H9 (cell line): Measurements from ENCODE around the gene NCOA1. TPM values are rescaled to one million over a fixed set of nuclear protein-coding genes. Genes with fewer than 3 reads are reported as not detected.

Source experiments
- DNase-seq: peaks from one replicate; pipeline ENCODE4 v3.0.0-alpha.2; 2017
- H2AFZ ChIP-seq: one replicate; pipeline ENCODE4 v1.6.1; 2013; ENCODE audit warnings: mild to moderate bottlenecking, low read length, control low read depth, moderate library complexity
- H2AK5ac ChIP-seq: 2 replicates; pipeline ENCODE4 v1.6.1; 2013; ENCODE audit warnings: low read length, control low read depth, mixed read lengths; ENCODE audit not compliant: insufficient read length
- H2BK120ac ChIP-seq: one replicate; pipeline ENCODE4 v1.6.1; 2013; ENCODE audit warnings: low read depth, mild to moderate bottlenecking, low read length, control low read depth, inconsistent platforms; ENCODE audit not compliant: poor library complexity, severe bottlenecking
- H2BK12ac ChIP-seq: 2 replicates; pipeline ENCODE4 v1.6.1; 2013; ENCODE audit warnings: low read length, control low read depth, mixed read lengths, low read depth; ENCODE audit not compliant: insufficient read length
- H2BK15ac ChIP-seq: 2 replicates; pipeline ENCODE4 v1.6.1; 2013; ENCODE audit warnings: low read depth, low read length, control low read depth
- H2BK20ac ChIP-seq: one replicate; pipeline ENCODE4 v1.6.1; 2013; ENCODE audit warnings: low read depth, mild to moderate bottlenecking, low read length, control low read depth, inconsistent platforms; ENCODE audit not compliant: poor library complexity, severe bottlenecking
- H2BK5ac ChIP-seq: 2 replicates; pipeline ENCODE4 v1.6.1; 2013; ENCODE audit warnings: low read length, control low read depth, mixed read lengths; ENCODE audit not compliant: insufficient read length
- H3K14ac ChIP-seq: 2 replicates; pipeline ENCODE4 v1.6.1; 2013; ENCODE audit warnings: low read length, control low read depth; ENCODE audit not compliant: insufficient read depth
- H3K18ac ChIP-seq: 2 replicates; pipeline ENCODE4 v1.6.1; 2013; ENCODE audit warnings: low read depth, mild to moderate bottlenecking, mixed read lengths, low read length, control low read depth; ENCODE audit not compliant: insufficient read length
- H3K23ac ChIP-seq: 2 replicates; pipeline ENCODE4 v1.6.1; 2013; ENCODE audit warnings: low read length, control low read depth, mixed read lengths, low read depth; ENCODE audit not compliant: insufficient read length
- H3K23me2 ChIP-seq: 2 replicates; pipeline ENCODE4 v1.6.1; 2013; ENCODE audit warnings: low read depth, mild to moderate bottlenecking, mixed read lengths, low read length, control low read depth; ENCODE audit not compliant: insufficient read length, poor library complexity, severe bottlenecking
- H3K27ac ChIP-seq: 2 replicates; pipeline ENCODE4 v1.5.1; 2013; ENCODE audit warnings: low read length, control low read depth, mixed read lengths, low read depth; ENCODE audit not compliant: insufficient read length
- H3K27me3 ChIP-seq: 2 replicates; pipeline ENCODE4 v1.6.1; 2013; ENCODE audit warnings: low read length, control low read depth, inconsistent platforms; ENCODE audit not compliant: insufficient read depth
- H3K4ac ChIP-seq: 2 replicates; pipeline ENCODE4 v1.6.1; 2013; ENCODE audit warnings: low read depth, mild to moderate bottlenecking, control low read depth, inconsistent platforms, low read length, moderate library complexity
- H3K4me1 ChIP-seq: 2 replicates; pipeline ENCODE4 v1.6.1; 2013; ENCODE audit warnings: low read length, control low read depth, inconsistent platforms; ENCODE audit not compliant: insufficient read depth
- H3K4me2 ChIP-seq: 2 replicates; pipeline ENCODE4 v1.6.1; 2013; ENCODE audit warnings: low read length, control low read depth, mixed read lengths; ENCODE audit not compliant: insufficient read length, insufficient read depth
- H3K56ac ChIP-seq: 2 replicates; pipeline ENCODE4 v1.6.1; 2013; ENCODE audit warnings: low read depth, mild to moderate bottlenecking, mixed read lengths, low read length, control low read depth; ENCODE audit not compliant: insufficient read length
- H3K79me1 ChIP-seq: 2 replicates; pipeline ENCODE4 v1.6.1; 2013; ENCODE audit warnings: low read depth, mild to moderate bottlenecking, moderate library complexity, low read length, control low read depth, inconsistent platforms; ENCODE audit not compliant: insufficient read depth, poor library complexity, severe bottlenecking
- H3K79me2 ChIP-seq: 2 replicates; pipeline ENCODE4 v1.6.1; 2013; ENCODE audit warnings: low read length, control low read depth, inconsistent platforms; ENCODE audit not compliant: insufficient read depth
- H3K9ac ChIP-seq: 2 replicates; pipeline ENCODE4 v1.6.1; 2013; ENCODE audit warnings: low read length, control low read depth, mixed read lengths; ENCODE audit not compliant: insufficient read length; ENCODE audit errors: extremely low read depth
- H3K9me3 ChIP-seq: one replicate; pipeline ENCODE4 v1.6.1; 2013; ENCODE audit warnings: low read depth, low read length, inconsistent platforms; ENCODE audit not compliant: control insufficient read depth
- H3T11ph ChIP-seq: one replicate; pipeline ENCODE4 v1.6.1; 2013; ENCODE audit warnings: mild to moderate bottlenecking, low read length, control low read depth, inconsistent platforms
- H4K20me1 ChIP-seq: one replicate; pipeline ENCODE4 v1.6.1; 2013; ENCODE audit not compliant: control insufficient read depth, insufficient read length, insufficient read depth
- H4K5ac ChIP-seq: 2 replicates; pipeline ENCODE4 v1.6.1; 2013; ENCODE audit warnings: low read depth, mild to moderate bottlenecking, mixed read lengths, low read length, control low read depth; ENCODE audit not compliant: insufficient read length
- H4K8ac ChIP-seq: replicated peaks from 2 replicates; pipeline ENCODE4 v1.6.1; 2013; ENCODE audit warnings: low read length, control low read depth, mixed read lengths, low read depth; ENCODE audit not compliant: insufficient read length
- H4K91ac ChIP-seq: 2 replicates; pipeline ENCODE4 v1.6.1; 2013; ENCODE audit warnings: low read depth, mild to moderate bottlenecking, moderate library complexity, mixed read lengths, low read length, control low read depth; ENCODE audit not compliant: insufficient read length
- H3K27ac Mint-ChIP-seq, 3 experiments: 2 replicates in 2 of 3; 3 replicates in 1 of 3; pipeline ENCODE4 v1.8.0; 2020 to 2021; ENCODE audit warnings: mixed read lengths in 3 of 3, mild to moderate bottlenecking in 1 of 3, moderate library complexity in 1 of 3
- H3K27me3 Mint-ChIP-seq: 2 replicates; pipeline ENCODE4 v1.8.0; 2021; ENCODE audit warnings: low read depth, mild to moderate bottlenecking, moderate library complexity, mixed read lengths
- H3K36me3 Mint-ChIP-seq, 3 experiments: 2 replicates in 2 of 3; 3 replicates in 1 of 3; pipeline ENCODE4 v1.8.0; 2020 to 2021; ENCODE audit warnings: low read depth in 3 of 3, mixed read lengths in 3 of 3; ENCODE audit not compliant: insufficient read depth in 1 of 3
- H3K4me1 Mint-ChIP-seq, 2 experiments: 2 replicates each; pipeline ENCODE4 v1.8.0; 2020; ENCODE audit warnings: mixed read lengths in 2 of 2
- H3K4me3 Mint-ChIP-seq, 2 experiments: 2 replicates in 1 of 2; 3 replicates in 1 of 2; pipeline ENCODE4 v1.8.0; 2020 to 2021; ENCODE audit warnings: mild to moderate bottlenecking in 2 of 2, mixed read lengths in 2 of 2, moderate library complexity in 1 of 2
- H3K9me3 Mint-ChIP-seq, 2 experiments: 2 replicates in 1 of 2; 3 replicates in 1 of 2; pipeline ENCODE4 v1.8.0; 2020; ENCODE audit warnings: mild to moderate bottlenecking in 2 of 2, mixed read lengths in 2 of 2, moderate library complexity in 1 of 2
- CTCF ChIP-seq: fragments of 200-600 bp; sonication (generic); conservative IDR thresholded peaks from 3 replicates; pipeline ENCODE4 v1.8.0; 2021; ENCODE audit warnings: antibody characterized with exemption, mild to moderate bottlenecking
- WGBS: extraction: QIAGEN DNeasy Blood & Tissue Kit; methylation state at CpG from one replicate; pipeline ENCODE4 v1.1.7; 2013; ENCODE audit warnings: missing lambda C conversion rate, low lambda C conversion rate, mixed read lengths; ENCODE audit not compliant: insufficient read length; ENCODE audit errors: extremely low coverage; 5-methylcytosine and 5-hydroxymethylcytosine counted together
- total RNA-seq: library from RNA; stranded (reverse); gene quantifications from 2 replicates; pipeline ENCODE4 v1.2.1, GENCODE V29; 2021

Gene NCOA1
- total RNA-seq, 1 experiment from 2014 or later: 14.8 TPM

GRCh38 chr2:24478243-24478642 lies 12.8 kb upstream of the NCOA1 start:
- WGBS: no CpG with 5 or more reads among the region's 3 CpGs
- Histone ChIP-seq H3K4me2 (no peak overlapping the region), H3K23ac (no peak overlapping the region), H3K4ac (no peak overlapping the region), H3K27me3 (no peaks in the 10 kb centered on the region), H2AK5ac (no peak overlapping the region), H2AFZ (no peak overlapping the region), H2BK5ac (no peak overlapping the region), H4K91ac (no peak overlapping the region), H3K9me3 (no peaks in the 10 kb centered on the region), H3K18ac (no peak overlapping the region), H2BK12ac (no peak overlapping the region), H4K8ac (no peak overlapping the region), H3K14ac (no peak overlapping the region), H3K23me2 (no peaks in the 10 kb centered on the region), H3K4me1 (no peaks in the 10 kb centered on the region), H3K79me2 (no peaks in the 10 kb centered on the region), H4K5ac (no peak overlapping the region), H2BK20ac (no peak overlapping the region), H4K20me1 (no peaks in the 10 kb centered on the region), H3K9ac (no peak overlapping the region), H2BK15ac (no peak overlapping the region), H3K56ac (no peak overlapping the region), H3K27ac (no peak overlapping the region), H2BK120ac (no peak overlapping the region), H3T11ph (no peak overlapping the region), H3K79me1 (no peaks in the 10 kb centered on the region)
- H3K4me3 Mint-ChIP-seq: no peak overlapping the region
- peaks cover 5 to 8% of the 10 kb centered on the region in 2 experiments; a peak in 2 of 4 replicates for H3K4me1 Mint-ChIP-seq
- H3K9me3 Mint-ChIP-seq: peaks cover 6 to 7% of the 10 kb centered on the region in 2 experiments; a peak in 4 of 5 replicates
- peaks cover 0 to 3% (median 1%) of the 10 kb centered on the region in 3 experiments; a peak in 2 of 7 replicates for H3K36me3 Mint-ChIP-seq
- no peak overlapping the region for H3K27ac Mint-ChIP-seq
- no peak for TF ChIP-seq CTCF
- DNase-seq: no peak
- peaks cover 2% of the 10 kb centered on the region; the same call in 1 of the 2 replicates for H3K27me3 Mint-ChIP-seq
